SU-DHL-6 (cell line): ENCODE measurements around the gene ANKRD33.

Experiments
- H2AFZ ChIP-seq: fragments of 200-600 bp; sonication (generic); 2 replicates; pipeline ENCODE4 v1.6.1; 2014; ENCODE audit warnings: low read depth, mild to moderate bottlenecking, moderate library complexity, mixed read lengths, antibody characterized with exemption, low read length; ENCODE audit not compliant: severe bottlenecking
- H3F3A ChIP-seq: fragments of 200-600 bp; shearing (Covaris generic); 2 replicates; pipeline ENCODE4 v1.6.0; 2016; ENCODE audit warnings: antibody characterized with exemption, mild to moderate bottlenecking; ENCODE audit not compliant: insufficient read depth
- H3K27ac ChIP-seq: fragments of 200-600 bp; sonication (generic); 2 replicates; pipeline ENCODE4 v1.5.1; 2016; ENCODE audit warnings: low read depth, mild to moderate bottlenecking, low read length, moderate library complexity, mixed read lengths
- H3K27me3 ChIP-seq: fragments of 200-600 bp; sonication (generic), shearing (Covaris generic); 2 replicates; pipeline ENCODE4 v1.6.0; 2014; ENCODE audit warnings: mild to moderate bottlenecking, low read length
- H3K36me3 ChIP-seq: fragments of 200-600 bp; sonication (generic); 2 replicates; pipeline ENCODE4 v1.6.1; 2014; ENCODE audit warnings: mild to moderate bottlenecking, low read length, mixed read lengths
- H3K4me2 ChIP-seq: fragments of 300-600, 200-600 bp; shearing (Covaris generic), sonication (generic); 2 replicates; pipeline ENCODE4 v1.6.0; 2014; ENCODE audit warnings: low read length, low read depth, mild to moderate bottlenecking; ENCODE audit not compliant: poor library complexity, severe bottlenecking
- H3K4me3 ChIP-seq: fragments of 200-600 bp; sonication (generic); 2 replicates; pipeline ENCODE4 v1.5.1; 2014; ENCODE audit warnings: antibody characterized with exemption, low read length, mild to moderate bottlenecking, mixed read lengths; ENCODE audit not compliant: insufficient read depth, poor library complexity, severe bottlenecking
- H3K79me2 ChIP-seq: fragments of 200-600 bp; sonication (generic); 2 replicates; pipeline ENCODE4 v1.6.1; 2014; ENCODE audit warnings: mild to moderate bottlenecking, low read length, moderate library complexity; ENCODE audit not compliant: insufficient read depth
- H3K9ac ChIP-seq: fragments of 200-600 bp; sonication (generic); 2 replicates; pipeline ENCODE4 v1.7.0; 2014; ENCODE audit warnings: mild to moderate bottlenecking, low read length
- H3K9me2 ChIP-seq: fragments of 200-600 bp; sonication (generic); replicated peaks from 2 replicates; pipeline ENCODE4 v1.6.1; 2014; ENCODE audit warnings: low read length; ENCODE audit not compliant: insufficient read depth
- H3K9me3 ChIP-seq: fragments of 200-600 bp; sonication (generic); 2 replicates; pipeline ENCODE4 v1.6.1; 2014; ENCODE audit warnings: low read length, mixed read lengths; ENCODE audit not compliant: insufficient read depth
- H4K20me1 ChIP-seq: fragments of 200-600 bp; sonication (generic); 2 replicates; pipeline ENCODE4 v1.6.1; 2014; ENCODE audit warnings: low read depth, mild to moderate bottlenecking, antibody characterized with exemption, low read length, moderate library complexity, mixed read lengths
- CTCF ChIP-seq: fragments of 200-600 bp; sonication (generic); IDR thresholded peaks from one replicate; pipeline ENCODE4 v1.5.1; 2017; ENCODE audit warnings: antibody characterized with exemption, mild to moderate bottlenecking, low read length, moderate library complexity; ENCODE audit not compliant: insufficient read depth, poor library complexity, severe bottlenecking
- EZH2phosphoT487 ChIP-seq: fragments of 200-600 bp; sonication (generic), shearing (Covaris generic); conservative IDR thresholded peaks from 2 replicates; pipeline ENCODE4 v1.6.1; 2018; ENCODE audit warnings: mild to moderate bottlenecking, antibody characterized with exemption, low read length, moderate library complexity, mixed read lengths

Gene ANKRD33

GRCh38 chr12:51938726-51939125, 50.8 kb downstream of the ANKRD33 start:
- Histone ChIP-seq H3K27ac (no peak overlapping the region), H3K27me3 (no peaks in the 10 kb centered on the region), H3K36me3 (no peaks in the 10 kb centered on the region), H3K9ac (no peak overlapping the region), H3K79me2 (no peaks in the 10 kb centered on the region), H3K4me3 (no peak overlapping the region), H3K9me3 (no peaks in the 10 kb centered on the region), H3K9me2 (no peaks in the 10 kb centered on the region), H3K4me2 (no peak overlapping the region), H3F3A (no peaks in the 10 kb centered on the region), H2AFZ (no peak overlapping the region), H4K20me1 (no peaks in the 10 kb centered on the region)
- TF ChIP-seq EZH2phosphoT487: no peak
- no peak for TF ChIP-seq CTCF

GRCh38 chr12:51941011-51941581, 53.2 kb downstream of the ANKRD33 start:
- Histone ChIP-seq H3K79me2 (no peaks in the 10 kb centered on the region), H3K36me3 (no peaks in the 10 kb centered on the region), H3K4me2 (no peak overlapping the region), H3K27me3 (0 out of 2 replicates have a peak, but pooled peaks cover 4% of the 10 kb centered on the region), H3K9me3 (peaks cover 9% of the 10 kb centered on the region; the same call in 1 of the 2 replicates), H3F3A (no peaks in the 10 kb centered on the region), H3K4me3 (no peak overlapping the region), H4K20me1 (no peaks in the 10 kb centered on the region), H3K9ac (no peak overlapping the region), H2AFZ (no peak overlapping the region), H3K27ac (no peak overlapping the region), H3K9me2 (no peaks in the 10 kb centered on the region)
- TF ChIP-seq CTCF (no peak), EZH2phosphoT487 (no peak)
